Bronchial epithelial cell (primary cell): Measurements from ENCODE around the gene HCN4. TPM values are rescaled to one million over a fixed set of nuclear protein-coding genes. Genes with fewer than 3 reads are reported as not detected.

Experiments used
- DNase-seq: peaks from one replicate; pipeline ENCODE4 v3.0.0-alpha.2; 2010; ENCODE audit warnings: low read depth
- FAIRE-seq: peaks from 2 replicates; lab custom pipeline; 2011; peaks lifted over from hg19 to GRCh38; lab: Jason Lieb, UNC
- H3K27me3 ChIP-seq: 2 replicates; pipeline ENCODE4 v1.5.1; 2011; ENCODE audit warnings: low read length; ENCODE audit not compliant: control insufficient read depth, insufficient read depth
- H3K36me3 ChIP-seq: 2 replicates; pipeline ENCODE4 v1.5.1; 2011; ENCODE audit warnings: low read length; ENCODE audit not compliant: control insufficient read depth, insufficient read depth
- H3K4me3 ChIP-seq: 2 replicates; pipeline ENCODE4 v1.5.1; 2011; ENCODE audit warnings: mild to moderate bottlenecking, low read depth, low read length, control low read depth
- total RNA-seq: library from RNA; depleted of rRNA; stranded (reverse); fragments of >200 nt; gene quantifications from 2 replicates; pipeline ENCODE4 v1.2.1, GENCODE V29; 2014
- TF ChIP-seq, protein P1 (sequence below): IDR thresholded peaks from 2 replicates; pipeline ENCODE4 v1.5.1; 2011; ENCODE audit warnings: mild to moderate bottlenecking, moderate library complexity, low read length, control low read depth, inconsistent platforms; ENCODE audit not compliant: insufficient read depth, severe bottlenecking

HCN4 gene
- total RNA-seq, 1 donor from 2014 or later = not detected

DNA sequence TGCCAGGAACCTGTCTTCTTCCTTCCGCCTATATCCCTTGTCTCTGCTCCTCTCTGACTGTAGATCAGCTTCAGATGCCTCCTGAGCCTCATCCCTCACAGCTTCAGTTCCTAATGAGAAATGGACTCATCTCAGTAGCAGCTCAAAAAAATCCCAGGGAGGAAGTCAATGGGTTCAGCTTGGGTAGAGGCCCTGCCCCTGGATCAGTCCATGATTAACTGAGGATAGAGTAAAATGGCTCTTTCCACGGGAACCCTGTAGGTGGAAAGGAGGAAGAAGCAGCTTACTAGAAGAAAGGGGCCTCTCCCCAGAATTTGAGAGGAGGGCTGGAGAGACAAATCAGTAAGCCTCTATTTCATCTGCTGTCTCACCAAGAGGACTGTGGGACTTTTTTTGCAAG lies 26.9 kb upstream of the HCN4 start:
- no peak for FAIRE-seq
- no peak for DNase-seq
- TF ChIP-seq, protein P1, sequence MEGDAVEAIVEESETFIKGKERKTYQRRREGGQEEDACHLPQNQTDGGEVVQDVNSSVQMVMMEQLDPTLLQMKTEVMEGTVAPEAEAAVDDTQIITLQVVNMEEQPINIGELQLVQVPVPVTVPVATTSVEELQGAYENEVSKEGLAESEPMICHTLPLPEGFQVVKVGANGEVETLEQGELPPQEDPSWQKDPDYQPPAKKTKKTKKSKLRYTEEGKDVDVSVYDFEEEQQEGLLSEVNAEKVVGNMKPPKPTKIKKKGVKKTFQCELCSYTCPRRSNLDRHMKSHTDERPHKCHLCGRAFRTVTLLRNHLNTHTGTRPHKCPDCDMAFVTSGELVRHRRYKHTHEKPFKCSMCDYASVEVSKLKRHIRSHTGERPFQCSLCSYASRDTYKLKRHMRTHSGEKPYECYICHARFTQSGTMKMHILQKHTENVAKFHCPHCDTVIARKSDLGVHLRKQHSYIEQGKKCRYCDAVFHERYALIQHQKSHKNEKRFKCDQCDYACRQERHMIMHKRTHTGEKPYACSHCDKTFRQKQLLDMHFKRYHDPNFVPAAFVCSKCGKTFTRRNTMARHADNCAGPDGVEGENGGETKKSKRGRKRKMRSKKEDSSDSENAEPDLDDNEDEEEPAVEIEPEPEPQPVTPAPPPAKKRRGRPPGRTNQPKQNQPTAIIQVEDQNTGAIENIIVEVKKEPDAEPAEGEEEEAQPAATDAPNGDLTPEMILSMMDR = no peak

DNA sequence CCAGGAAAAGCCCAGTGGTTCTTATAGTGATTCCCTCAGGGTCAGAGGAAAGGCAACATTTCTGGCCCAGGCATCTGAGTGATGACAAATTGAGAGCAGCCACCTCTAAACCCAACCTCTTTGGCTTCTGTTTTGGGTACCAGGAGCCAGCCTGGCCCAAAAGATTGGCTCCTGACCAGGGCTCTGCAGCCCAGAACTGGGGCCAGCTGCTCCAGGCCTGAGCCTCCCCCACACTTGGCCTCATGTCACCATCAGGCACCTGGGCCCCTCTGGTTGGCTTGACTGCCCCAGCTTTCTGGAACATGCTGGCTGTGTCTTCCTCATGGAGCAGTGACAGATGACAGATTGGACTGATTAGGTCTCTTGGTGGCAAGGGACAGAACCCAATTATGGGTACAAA lies 26.0 kb upstream of the HCN4 start:
- no peaks in the 10 kb centered on the region for H3K36me3 ChIP-seq
- FAIRE-seq = no peak
- no peak overlapping the region for H3K4me3 ChIP-seq
- DNase-seq = no peak
- peaks cover 14% of the 10 kb centered on the region for H3K27me3 ChIP-seq
- TF ChIP-seq, protein P1 = no peak

More for the DNA sequence above, 26.9 kb upstream of the HCN4 start:
- Histone ChIP-seq H3K36me3 (no peaks in the 10 kb centered on the region), H3K4me3 (no peak overlapping the region), H3K27me3 (peaks cover 12% of the 10 kb centered on the region)

DNA sequence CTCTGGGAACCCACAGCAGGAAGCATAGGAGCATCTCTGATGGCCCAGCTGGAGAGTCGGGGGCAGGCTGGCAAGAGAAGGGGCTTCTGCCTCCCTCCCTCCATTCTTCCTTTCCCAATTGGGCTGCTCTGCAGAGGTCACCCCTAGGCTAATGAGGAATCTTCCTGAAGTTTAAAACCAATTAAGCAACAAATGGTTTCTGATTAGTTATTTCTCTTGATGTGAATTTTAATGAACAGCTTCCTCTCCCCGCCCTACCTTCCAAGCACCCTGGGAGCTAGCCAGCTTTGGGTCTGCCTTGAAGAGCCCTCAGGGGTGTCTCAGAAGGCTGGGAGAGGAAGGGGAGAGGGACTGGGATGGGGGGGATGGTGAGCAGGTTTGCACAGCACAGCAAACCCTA lies 24.6 kb upstream of the HCN4 start:
- DNase-seq = no peak
- no peak overlapping the region for H3K4me3 ChIP-seq
- TF ChIP-seq, protein P1 = no peak
- peaks cover 14% of the 10 kb centered on the region for H3K27me3 ChIP-seq
- no peaks in the 10 kb centered on the region for H3K36me3 ChIP-seq
- FAIRE-seq = no peak

DNA sequence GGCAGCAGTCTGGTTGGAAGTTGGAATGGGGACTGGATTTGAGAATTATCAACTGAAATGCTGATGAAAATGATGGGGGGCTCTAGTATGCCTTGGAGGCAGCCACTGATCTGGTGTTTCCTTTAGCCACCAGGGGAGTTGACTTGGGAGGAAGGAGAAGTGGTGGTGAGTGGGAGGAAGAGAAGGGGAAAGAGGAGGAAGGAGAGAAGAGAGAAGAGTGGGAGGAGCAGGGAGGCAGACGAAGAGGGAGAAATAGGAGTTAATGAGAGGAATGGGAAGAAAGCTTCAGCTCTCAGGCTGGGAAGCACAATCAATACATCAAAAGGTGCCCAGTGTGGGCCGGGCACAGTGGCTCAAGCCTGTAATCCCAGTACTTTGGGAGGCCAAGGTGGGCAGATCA lies 23.3 kb upstream of the HCN4 start:
- no peak overlapping the region for H3K4me3 ChIP-seq
- TF ChIP-seq, protein P1 = no peak
- FAIRE-seq (no peak), DNase-seq (no peak)
- H3K27me3 ChIP-seq = peaks cover 14% of the 10 kb centered on the region
- no peaks in the 10 kb centered on the region for H3K36me3 ChIP-seq

DNA sequence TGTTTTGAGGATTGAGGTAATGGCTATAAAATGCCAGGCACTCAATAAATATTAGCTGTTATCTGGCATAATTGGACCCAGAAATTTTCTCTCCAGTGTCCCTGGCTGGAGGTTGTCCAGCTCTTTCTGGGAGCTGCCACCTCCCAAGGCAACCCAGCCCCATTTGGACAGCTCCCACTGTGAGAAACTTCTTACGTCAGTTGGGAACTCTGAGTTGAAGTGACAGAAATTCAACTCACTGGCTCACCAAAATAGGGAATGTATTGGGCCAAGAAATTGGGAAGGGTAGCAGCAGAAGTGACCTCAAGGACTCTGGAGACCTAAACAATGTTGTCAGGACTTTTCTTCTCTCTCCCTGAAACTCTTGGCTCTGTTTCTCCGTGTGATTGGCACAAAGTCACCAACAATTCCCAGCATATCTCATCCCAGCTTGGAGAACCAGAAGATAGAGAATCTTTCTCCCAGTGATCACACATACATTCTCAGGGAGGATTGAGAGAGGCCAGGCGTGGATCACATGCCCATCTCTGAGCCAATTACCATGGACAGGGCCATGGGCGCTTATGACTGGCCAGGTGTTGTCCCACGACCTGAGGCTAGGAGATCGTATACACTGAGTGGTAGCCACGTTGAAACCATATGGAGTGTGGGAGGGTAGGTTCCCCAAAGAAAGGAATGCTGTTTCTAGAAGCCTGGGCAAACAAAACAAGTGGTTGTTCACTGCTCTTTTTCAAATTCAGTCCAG lies 22.5 kb upstream of the HCN4 start:
- peaks cover 14% of the 10 kb centered on the region for H3K27me3 ChIP-seq
- DNase-seq (no peak), FAIRE-seq (peak; percentile 89)
- TF ChIP-seq, protein P1 = no peak
- H3K4me3 ChIP-seq = no peak overlapping the region
- no peaks in the 10 kb centered on the region for H3K36me3 ChIP-seq
